ENCODE results near the gene C8B.

GRCh38 chr1:56929492-56929891 lies 36.3 kb downstream of the C8B start:
- no peak for TF ChIP-seq CTCF (IDR thresholded peaks at IDR 0.05)
- no peak for TF ChIP-seq EZH2 (IDR thresholded peaks at IDR 0.05; ENCODE audit: borderline replicate concordance, insufficient read depth, low read depth, low read length, poor library complexity, severe bottlenecking)

Measured in B cell (primary cell).